DOHH2 (cell line): ENCODE measurements around the gene FRYL.

Experiments
- H3F3A ChIP-seq: fragments of 200-600 bp; sonication (generic), shearing (Covaris generic); 2 replicates; pipeline ENCODE4 v1.6.0; 2016; ENCODE audit warnings: antibody characterized with exemption, mild to moderate bottlenecking; ENCODE audit not compliant: control insufficient read depth, insufficient read depth
- H3K27ac ChIP-seq: fragments of 200-600 bp; sonication (generic); 2 replicates; pipeline ENCODE4 v1.5.1; 2014; ENCODE audit warnings: low read depth, mild to moderate bottlenecking, low read length, moderate library complexity
- H3K27me3 ChIP-seq: fragments of 200-600 bp; sonication (generic); 2 replicates; pipeline ENCODE4 v1.6.1; 2014; ENCODE audit warnings: mild to moderate bottlenecking, low read length, mixed read lengths; ENCODE audit not compliant: control insufficient read depth
- H3K36me3 ChIP-seq: fragments of 200-600 bp; sonication (generic); 2 replicates; pipeline ENCODE4 v1.6.1; 2014; ENCODE audit warnings: mild to moderate bottlenecking, low read length, moderate library complexity, mixed read lengths; ENCODE audit not compliant: control insufficient read depth
- H3K4me1 ChIP-seq: fragments of 200-600 bp; sonication (generic); 2 replicates; pipeline ENCODE4 v1.6.1; 2014; ENCODE audit warnings: mild to moderate bottlenecking, low read length, mixed read lengths; ENCODE audit not compliant: control insufficient read depth
- H3K4me2 ChIP-seq: fragments of 200-600 bp; sonication (generic); 2 replicates; pipeline ENCODE4 v1.6.0; 2014; ENCODE audit warnings: mild to moderate bottlenecking, low read length, moderate library complexity
- H3K4me3 ChIP-seq: fragments of 200-600 bp; sonication (generic); 2 replicates; pipeline ENCODE4 v1.5.1; 2014; ENCODE audit warnings: mild to moderate bottlenecking, low read length, mixed read lengths
- H3K79me2 ChIP-seq: fragments of 200-600 bp; sonication (generic); 2 replicates; pipeline ENCODE4 v1.6.1; 2014; ENCODE audit warnings: mild to moderate bottlenecking, low read length, mixed read lengths; ENCODE audit not compliant: control insufficient read depth
- H3K9me2 ChIP-seq: fragments of 200-600 bp; sonication (generic); replicated peaks from 2 replicates; pipeline ENCODE4 v1.6.1; 2014; ENCODE audit warnings: mild to moderate bottlenecking, low read length, mixed read lengths; ENCODE audit not compliant: control insufficient read depth
- H3K9me3 ChIP-seq: fragments of 200-600 bp; sonication (generic); 2 replicates; pipeline ENCODE4 v1.6.1; 2014; ENCODE audit warnings: antibody characterized with exemption, low read length, mixed read lengths; ENCODE audit not compliant: control insufficient read depth, insufficient read depth
- H4K20me1 ChIP-seq: fragments of 200-600 bp; sonication (generic); 2 replicates; pipeline ENCODE4 v1.6.0; 2014; ENCODE audit warnings: low read depth, mild to moderate bottlenecking, antibody characterized with exemption, low read length, moderate library complexity; ENCODE audit not compliant: control insufficient read depth, insufficient read depth
- CTCF ChIP-seq: fragments of 200-600 bp; sonication (generic); IDR thresholded peaks from one replicate; pipeline ENCODE4 v1.5.1; 2014; ENCODE audit warnings: antibody characterized with exemption, mild to moderate bottlenecking, low read depth, low read length; ENCODE audit not compliant: poor library complexity, severe bottlenecking
- EZH2phosphoT487 ChIP-seq: fragments of 200-600 bp; sonication (generic); IDR thresholded peaks from 2 replicates; pipeline ENCODE4 v1.6.1; 2017; ENCODE audit warnings: borderline replicate concordance, mild to moderate bottlenecking, antibody characterized with exemption, low read length, moderate library complexity, mixed read lengths

Gene FRYL

GRCh38 chr4:48795108-48795507 lies 15.0 kb upstream of the FRYL start:
- Histone ChIP-seq H3K9me3 (no peaks in the 10 kb centered on the region), H4K20me1 (no peaks in the 10 kb centered on the region), H3K4me1 (peaks cover 13% of the 10 kb centered on the region), H3K4me2 (no peak overlapping the region), H3K27ac (no peak overlapping the region), H3K27me3 (no peaks in the 10 kb centered on the region), H3F3A (no peaks in the 10 kb centered on the region), H3K9me2 (no peaks in the 10 kb centered on the region), H3K79me2 (no peaks in the 10 kb centered on the region), H3K4me3 (no peak overlapping the region), H3K36me3 (no peaks in the 10 kb centered on the region)
- no peak for TF ChIP-seq EZH2phosphoT487
- no peak for TF ChIP-seq CTCF

- peaks cover 13% of the 10 kb centered on the region for H3K4me1 ChIP-seq
- TF ChIP-seq EZH2phosphoT487 (no peak), CTCF (no peak)
- H3F3A ChIP-seq: no peaks in the 10 kb centered on the region
- no peak overlapping the region for H3K4me2 ChIP-seq
- no peaks in the 10 kb centered on the region for H4K20me1 ChIP-seq
- H3K27me3 ChIP-seq: no peaks in the 10 kb centered on the region
- no peaks in the 10 kb centered on the region for H3K9me2 ChIP-seq
- H3K36me3 ChIP-seq: no peaks in the 10 kb centered on the region
- no peak overlapping the region for H3K27ac ChIP-seq
- no peaks in the 10 kb centered on the region for H3K79me2 ChIP-seq
- H3K4me3 ChIP-seq: no peak overlapping the region
- H3K9me3 ChIP-seq: no peaks in the 10 kb centered on the region
Observed at GRCh38 chr4:48792348-48793006, 12.4 kb upstream of the FRYL start.

- Histone ChIP-seq H3K9me2 (no peaks in the 10 kb centered on the region), H3F3A (no peaks in the 10 kb centered on the region), H3K9me3 (no peaks in the 10 kb centered on the region), H3K4me2 (no peak overlapping the region), H3K36me3 (no peaks in the 10 kb centered on the region), H4K20me1 (no peaks in the 10 kb centered on the region), H3K79me2 (no peaks in the 10 kb centered on the region), H3K27ac (no peak overlapping the region), H3K4me3 (no peak overlapping the region), H3K27me3 (no peaks in the 10 kb centered on the region), H3K4me1 (peaks cover 13% of the 10 kb centered on the region)
- no peak for TF ChIP-seq EZH2phosphoT487
- no peak for TF ChIP-seq CTCF
Observed at GRCh38 chr4:48791313-48791712, 11.2 kb upstream of the FRYL start.
